Adrenal gland (tissue), 5 donors: ENCODE results near the gene RNF217.

Experiments used
- CTCF ChIP-seq, 6 experiments: fragments of 450-650 bp in 4 of 6; fragments of 200-600 bp in 2 of 6; sonication (generic) in 1 of 6; IDR thresholded peaks; 1 replicate in 5 of 6; 2 replicates in 1 of 6; pipeline versions ENCODE4 v1.5.1 to v1.8.0; 2016 to 2021; ENCODE audit warnings: antibody characterized with exemption in 6 of 6, mild to moderate bottlenecking in 2 of 6, moderate library complexity in 1 of 6
- POLR2A ChIP-seq, 2 donors: fragments of 450-650 bp; IDR thresholded peaks; one replicate each; pipeline ENCODE4 v1.6.1; 2017; ENCODE audit warnings: antibody characterized with exemption in 2 of 2, mild to moderate bottlenecking in 2 of 2, moderate library complexity in 1 of 2
- donor health status: DM: no; HTN: no; CAD: no.

GRCh38 chr6:124995645-124996325, 33.5 kb downstream of the RNF217 start:
- no peak for TF ChIP-seq POLR2A (IDR thresholded peaks at IDR 0.05)
- no peak for TF ChIP-seq CTCF (IDR thresholded peaks at IDR 0.05)
